GM21786 (cell line): ENCODE measurements around the gene PTPRE.

Experiments used
- ATAC-seq: cut with Tn5 transposase; IDR thresholded peaks from one replicate; pipeline ENCODE4 v1.9.1; 2021; ENCODE audit not compliant: unreplicated experiment

Gene PTPRE

DNA sequence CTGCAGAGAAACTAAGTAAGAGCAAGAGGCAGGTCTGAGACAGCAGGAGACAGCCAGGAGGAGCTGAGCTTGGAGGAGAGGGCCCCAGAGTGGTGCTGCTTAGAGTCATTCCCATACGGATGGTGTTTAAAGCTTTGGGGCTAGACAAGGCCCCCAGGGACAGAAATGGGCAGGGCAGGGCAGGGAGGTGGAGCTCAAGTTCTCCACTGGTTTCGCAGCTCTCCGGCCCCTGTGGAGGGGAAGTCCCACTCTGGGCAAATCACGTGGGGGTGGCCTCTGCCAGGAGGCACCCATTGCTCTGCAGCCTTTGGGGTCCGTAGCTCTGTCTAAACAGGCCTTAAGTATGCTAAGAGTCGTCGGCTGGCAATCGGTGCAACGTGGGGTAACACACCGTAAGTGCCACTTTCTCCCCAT is 1.0 kb upstream of the PTPRE start:
- ATAC-seq = no peak

DNA sequence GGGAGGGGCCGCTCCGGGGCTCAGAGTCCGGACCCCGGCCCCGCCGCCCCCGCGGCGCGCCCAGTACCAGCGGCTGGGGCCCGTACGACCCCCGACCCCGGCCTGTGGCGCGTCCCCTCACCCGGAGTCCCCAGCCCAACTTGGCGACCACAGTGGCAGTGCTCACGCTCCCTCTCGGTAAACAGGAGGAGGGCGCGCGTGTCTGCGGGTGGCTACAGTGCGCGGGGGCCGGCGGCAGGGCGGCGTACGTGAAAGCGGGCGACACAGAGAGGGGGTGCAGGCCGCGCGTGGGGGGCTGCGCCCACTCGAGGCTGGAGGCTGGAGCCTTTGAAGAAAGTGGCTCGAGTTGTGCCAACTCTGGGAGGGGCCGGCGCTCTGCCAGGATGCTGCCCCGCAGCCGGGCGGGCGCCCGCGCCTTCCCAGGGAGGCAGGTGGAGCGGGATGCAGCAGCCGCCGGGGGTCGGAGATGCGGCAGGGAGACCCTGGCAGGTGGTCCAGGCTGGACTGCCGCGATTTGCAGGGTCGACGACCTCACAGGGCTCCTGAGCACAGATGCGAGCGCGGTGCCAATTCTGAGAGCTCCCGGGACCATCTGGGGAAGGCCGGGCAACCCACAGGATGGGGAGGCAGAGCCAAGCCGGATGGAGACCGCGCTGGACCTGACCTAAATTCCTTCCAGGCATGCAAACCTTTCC is 655 bp downstream of the PTPRE start:
- no peak for ATAC-seq

- no peak for ATAC-seq
Observed at GRCh38 chr10:127908106-127908958, 1.4 kb downstream of the PTPRE start.

GRCh38 chr10:127908959-127909267 is 2.0 kb downstream of the PTPRE start:
- no peak for ATAC-seq

GRCh38 chr10:127909716-127910463 is 3.0 kb downstream of the PTPRE start:
- ATAC-seq = no peak

DNA sequence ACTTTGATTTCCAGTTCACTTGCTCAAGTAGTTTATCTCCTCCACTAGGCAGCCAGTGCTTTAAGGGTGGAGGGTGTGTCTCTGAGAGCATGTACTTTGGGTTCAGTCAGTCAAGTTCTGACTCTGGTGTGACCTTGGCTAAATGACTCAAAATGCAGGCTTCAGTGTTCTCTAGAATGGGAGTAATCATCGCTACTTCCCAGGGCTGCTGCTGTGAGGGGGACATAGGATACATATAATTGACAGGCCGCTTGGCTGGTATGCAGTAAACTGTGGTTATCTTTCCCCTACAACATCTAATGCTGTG is 3.5 kb downstream of the PTPRE start:
- ATAC-seq = no peak

DNA sequence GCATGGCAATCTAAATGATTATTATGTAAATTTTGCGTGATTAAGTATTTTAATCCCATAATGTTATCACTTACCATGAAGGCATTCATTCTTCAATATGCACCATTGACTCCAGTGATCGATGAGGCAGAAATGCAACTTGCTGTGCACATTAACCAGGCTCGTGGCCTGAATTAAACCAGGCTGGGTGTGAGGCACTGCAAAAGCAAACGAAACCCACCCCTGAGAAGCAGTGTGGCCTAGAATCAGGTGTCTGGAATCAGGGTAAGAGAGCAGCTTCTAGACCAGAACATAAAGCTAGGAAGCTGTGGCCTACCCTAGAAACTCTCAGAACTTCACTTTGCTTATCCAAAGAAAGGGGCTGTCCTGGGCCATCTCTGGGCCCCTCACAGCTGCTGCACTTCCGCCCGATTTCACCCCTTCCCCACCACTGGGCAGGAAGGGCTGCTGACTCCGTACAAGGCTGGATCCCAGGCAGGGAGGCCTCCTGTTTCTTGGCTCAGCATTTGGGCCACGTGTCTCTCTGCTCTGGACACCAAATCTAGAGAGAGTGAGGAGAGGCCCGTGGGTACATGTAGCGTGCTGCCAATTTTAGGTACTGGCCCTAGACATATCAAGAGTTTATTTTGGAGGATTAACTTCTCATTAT is 4.4 kb downstream of the PTPRE start:
- ATAC-seq = no peak

- ATAC-seq = no peak
Observed at GRCh38 chr10:127911867-127912257, 5.0 kb downstream of the PTPRE start.

DNA sequence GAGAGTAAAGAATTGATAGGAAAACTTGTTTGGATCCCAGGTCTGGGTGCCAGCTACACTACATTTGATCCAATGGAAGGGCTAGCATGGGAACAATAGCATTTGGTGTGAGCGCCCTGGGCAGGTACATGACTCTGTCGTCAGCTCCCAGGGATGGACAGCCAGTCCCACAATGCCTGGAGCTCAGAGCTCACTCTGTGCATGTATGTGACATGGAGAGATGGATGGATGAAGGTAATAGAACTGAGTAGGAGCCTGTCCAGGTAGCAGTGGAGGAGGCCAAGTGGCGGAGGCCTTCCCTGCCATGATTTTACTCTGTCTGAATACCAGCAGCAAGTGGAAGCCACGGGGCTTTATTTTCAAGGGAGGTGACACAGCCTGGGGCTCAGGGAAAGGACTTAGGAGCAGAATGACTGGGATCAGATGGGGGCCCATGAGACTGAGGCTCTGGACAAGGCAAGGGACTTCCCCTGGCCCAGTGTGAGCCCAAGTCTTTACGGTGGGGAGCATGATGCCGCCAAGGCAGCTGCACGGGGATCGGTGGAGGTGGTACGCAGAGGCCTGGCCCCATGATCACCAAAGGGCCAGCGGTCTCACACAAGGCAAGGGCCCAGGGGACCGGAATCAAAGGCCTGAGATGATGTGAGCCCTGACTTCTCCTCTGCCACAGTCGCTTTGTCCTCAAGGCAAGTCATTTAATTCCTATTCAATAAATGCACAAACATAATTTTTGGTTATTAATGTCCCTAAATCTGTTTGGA is 5.9 kb downstream of the PTPRE start:
- ATAC-seq = no peak

- no peak for ATAC-seq
Observed at GRCh38 chr10:127913368-127913759, 6.5 kb downstream of the PTPRE start.

DNA sequence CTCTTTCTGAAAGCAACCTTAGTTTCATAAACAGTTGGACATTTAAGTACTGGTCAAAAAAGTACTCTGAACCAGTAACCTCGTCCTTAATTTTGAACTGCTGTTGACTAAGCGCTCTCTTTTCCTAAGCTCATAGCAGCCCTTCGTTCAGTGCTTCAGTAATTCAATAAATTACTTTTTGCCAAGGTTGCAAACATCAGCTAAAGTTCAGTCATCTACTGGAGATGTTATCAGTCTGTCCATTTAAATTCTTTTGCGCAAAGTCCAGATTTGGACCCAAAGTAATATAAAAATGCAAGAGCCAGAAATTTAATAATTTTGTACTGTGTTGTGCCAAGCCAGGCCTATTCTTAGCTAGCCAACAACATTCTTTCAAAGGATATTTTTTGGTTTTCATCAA is 8.4 kb downstream of the PTPRE start:
- no peak for ATAC-seq

GRCh38 chr10:127916826-127917225 is 9.9 kb downstream of the PTPRE start:
- ATAC-seq = no peak

DNA sequence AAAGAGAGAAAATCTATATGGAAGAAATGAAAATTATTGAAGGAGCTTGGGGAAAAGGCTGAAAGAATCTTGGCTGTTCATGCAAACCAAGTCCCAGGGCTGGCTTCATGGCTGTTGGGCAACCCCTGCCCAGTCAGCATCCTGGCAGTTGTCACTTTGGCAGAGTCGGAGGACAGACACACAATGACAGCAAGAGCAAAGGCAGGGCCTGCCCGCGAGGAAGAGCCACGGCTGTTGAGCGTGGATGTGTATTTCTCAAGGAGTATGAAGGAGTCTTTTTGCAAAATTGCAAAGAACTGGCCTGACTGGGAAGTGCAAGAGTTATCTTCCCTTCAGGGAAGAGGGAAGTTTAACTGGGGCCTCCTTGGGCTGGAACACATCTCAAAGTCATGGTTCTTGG is 11.7 kb downstream of the PTPRE start:
- ATAC-seq = no peak

GRCh38 chr10:127919418-127920271 is 12.7 kb downstream of the PTPRE start:
- ATAC-seq = no peak

- ATAC-seq = no peak
Observed at GRCh38 chr10:127920306-127921074, 13.6 kb downstream of the PTPRE start.

GRCh38 chr10:127921075-127921752 is 14.3 kb downstream of the PTPRE start:
- ATAC-seq = no peak

DNA sequence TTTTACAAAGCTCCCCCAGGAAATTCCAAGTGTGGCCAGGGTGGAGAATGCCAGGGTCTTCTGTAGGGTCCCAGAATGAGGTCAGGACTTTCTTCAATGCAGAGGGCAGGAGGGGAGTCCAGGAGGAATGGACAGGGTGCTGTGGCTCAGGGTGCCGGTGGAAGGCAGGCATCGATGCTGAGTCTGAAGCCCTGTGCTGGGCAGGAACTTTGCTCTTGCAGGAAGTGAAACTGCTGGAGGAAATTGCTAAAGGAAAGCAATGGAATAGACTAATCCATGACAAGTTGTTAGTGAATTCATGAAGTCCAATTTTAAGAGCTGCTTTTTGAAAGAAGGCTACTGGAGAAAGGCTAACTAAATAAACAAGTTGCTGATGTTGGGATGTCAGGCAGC is 14.8 kb downstream of the PTPRE start:
- no peak for ATAC-seq

- no peak for ATAC-seq
Observed at GRCh38 chr10:127922206-127922605, 15.3 kb downstream of the PTPRE start.
